Tibial nerve (tissue), 3 donors: ENCODE measurements around the gene PREX1.

Experiments
- CTCF ChIP-seq, 5 experiments: fragments of 200-600 bp in 3 of 5; fragments of 450-650 bp in 2 of 5; sonication (generic) in 3 of 5; IDR thresholded peaks; one replicate each; pipeline ENCODE4 v1.5.1; 2016 to 2019; ENCODE audit warnings: antibody characterized with exemption in 5 of 5, mild to moderate bottlenecking in 3 of 5, moderate library complexity in 2 of 5
- POLR2A ChIP-seq, 2 donors: fragments of 450-650 bp; IDR thresholded peaks; one replicate each; pipeline ENCODE4 v1.6.1; 2017; ENCODE audit warnings: antibody characterized with exemption in 2 of 2, mild to moderate bottlenecking in 2 of 2, moderate library complexity in 2 of 2

GRCh38 chr20:48722737-48723191, 105.0 kb downstream of the PREX1 start:
- TF ChIP-seq CTCF (IDR thresholded peaks at IDR 0.05) (no peak), POLR2A (IDR thresholded peaks at IDR 0.05) (no peak)
